Inflammatory macrophage (primary cell): ENCODE measurements around the gene NRG3.

Experiments used
- DNase-seq, 2 donors: peaks; one replicate each; pipeline ENCODE4 v3.0.0-alpha.2; 2020 to 2022

Gene NRG3

GRCh38 chr10:81884856-81885255 lies 9.9 kb downstream of the NRG3 start:
- DNase-seq = no peak

- no peak for DNase-seq
Measured at GRCh38 chr10:81885491-81885890, 10.5 kb downstream of the NRG3 start.

GRCh38 chr10:81886939-81887338 lies 11.9 kb downstream of the NRG3 start:
- no peak for DNase-seq

DNA sequence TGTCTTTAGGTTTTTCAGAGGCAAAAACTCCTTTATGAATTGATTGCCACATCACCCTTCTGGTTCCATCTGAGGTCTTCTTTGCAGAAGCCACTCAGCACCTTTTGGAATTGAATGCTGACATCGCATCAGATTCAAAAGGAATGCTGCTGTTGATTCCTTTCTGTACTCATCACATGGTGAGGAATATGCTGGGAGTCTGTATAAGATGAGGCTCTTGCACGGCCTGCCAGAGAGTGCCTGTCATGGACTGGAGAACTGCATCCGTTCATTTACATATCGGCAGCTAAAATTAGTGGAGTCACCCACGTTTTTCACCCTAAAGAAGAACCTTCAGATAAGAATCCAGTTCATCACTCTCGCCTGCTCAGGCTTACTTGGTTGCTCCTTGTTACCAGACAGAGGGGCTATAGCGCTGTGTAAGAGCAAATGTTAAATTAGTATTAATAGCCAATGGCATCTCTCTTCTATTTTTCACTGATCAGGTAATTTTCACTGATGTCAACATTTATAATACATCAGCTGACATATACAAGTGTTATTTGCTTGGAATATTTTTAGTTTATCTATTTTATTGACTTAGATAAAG lies 14.3 kb downstream of the NRG3 start:
- no peak for DNase-seq

- no peak for DNase-seq
Measured at GRCh38 chr10:81894616-81895015, 19.6 kb downstream of the NRG3 start.

GRCh38 chr10:81898518-81898917 lies 23.5 kb downstream of the NRG3 start:
- no peak for DNase-seq

GRCh38 chr10:81900989-81901388 lies 26.0 kb downstream of the NRG3 start:
- DNase-seq = no peak

DNA sequence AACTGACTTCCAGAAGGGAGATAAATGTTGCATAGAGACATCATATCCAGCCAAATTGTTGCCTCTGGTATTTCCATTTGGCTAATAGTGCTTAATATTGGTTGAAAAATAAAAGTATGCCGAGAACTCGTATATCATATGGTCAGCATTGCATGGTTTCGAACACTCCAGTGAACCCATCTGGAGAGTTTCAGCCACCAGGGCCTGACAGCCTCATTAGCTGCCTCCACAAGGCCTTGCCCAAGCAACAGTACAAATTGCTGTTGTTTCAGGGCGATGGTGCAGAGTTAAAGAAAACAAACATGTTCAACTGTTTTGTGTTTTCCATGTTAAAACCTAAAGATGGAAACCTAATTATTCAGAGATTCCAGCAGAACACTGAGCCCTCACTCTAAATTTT lies 28.5 kb downstream of the NRG3 start:
- DNase-seq = no peak

GRCh38 chr10:81905161-81905560 lies 30.2 kb downstream of the NRG3 start:
- DNase-seq = no peak

DNA sequence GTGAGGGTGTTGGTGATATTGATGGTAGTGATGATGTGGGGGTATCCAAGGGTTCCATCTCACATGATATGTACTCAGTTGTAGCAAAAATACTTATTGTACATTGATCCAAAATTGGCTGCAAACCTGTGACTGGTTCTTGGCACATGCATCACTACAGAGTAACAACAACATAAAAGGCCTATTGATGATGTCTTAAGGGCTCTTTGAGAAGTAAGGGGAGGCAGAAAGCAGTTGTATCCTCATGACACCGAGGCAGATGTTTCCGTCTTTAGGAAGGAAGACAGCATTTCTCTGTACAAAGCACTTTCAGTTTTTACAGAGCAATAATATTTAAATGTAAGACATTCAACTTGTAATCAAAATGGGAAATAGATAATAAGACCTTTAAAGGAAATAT lies 34.5 kb downstream of the NRG3 start:
- no peak for DNase-seq

- no peak for DNase-seq
Measured at GRCh38 chr10:81911328-81911727, 36.3 kb downstream of the NRG3 start.

- DNase-seq = no peak
Measured at GRCh38 chr10:81914736-81915503, 39.9 kb downstream of the NRG3 start.

GRCh38 chr10:81915504-81915897 lies 40.5 kb downstream of the NRG3 start:
- no peak for DNase-seq

DNA sequence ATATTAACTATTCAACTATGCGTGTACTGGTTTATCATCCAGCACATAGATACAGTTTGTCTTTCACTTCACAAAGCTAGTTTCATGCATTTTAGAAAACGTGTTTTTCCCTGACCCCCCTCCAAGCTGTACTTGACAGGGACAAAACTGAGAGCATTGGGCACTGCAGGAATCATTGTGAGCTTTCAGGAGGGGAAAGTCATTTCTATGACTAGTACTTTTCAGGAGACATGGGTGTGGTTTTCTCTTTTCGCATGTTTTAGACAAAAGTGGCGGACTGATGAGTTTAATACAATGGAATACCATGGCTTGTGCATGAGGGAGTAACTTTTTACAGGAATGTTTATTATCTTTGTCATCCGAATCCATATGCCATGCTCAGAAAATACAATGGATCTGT lies 42.7 kb downstream of the NRG3 start:
- no peak for DNase-seq

DNA sequence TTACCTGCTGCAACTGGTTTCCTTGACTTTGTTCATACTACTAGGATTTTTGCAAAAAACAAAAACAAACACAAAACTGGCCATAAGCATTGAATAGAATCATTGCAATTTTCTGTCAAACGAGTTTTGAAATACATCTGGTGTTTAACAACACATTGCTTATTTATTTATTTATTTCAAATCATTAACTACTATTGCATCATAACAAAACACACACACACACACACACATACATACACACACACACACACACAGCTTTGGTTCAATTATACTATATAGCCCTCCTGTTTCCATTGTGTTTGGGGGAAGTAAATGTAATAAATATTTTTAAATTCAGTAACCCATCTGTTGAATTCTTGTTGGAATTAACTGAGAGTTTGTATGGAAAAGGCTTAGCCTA lies 43.8 kb downstream of the NRG3 start:
- DNase-seq = no peak

DNA sequence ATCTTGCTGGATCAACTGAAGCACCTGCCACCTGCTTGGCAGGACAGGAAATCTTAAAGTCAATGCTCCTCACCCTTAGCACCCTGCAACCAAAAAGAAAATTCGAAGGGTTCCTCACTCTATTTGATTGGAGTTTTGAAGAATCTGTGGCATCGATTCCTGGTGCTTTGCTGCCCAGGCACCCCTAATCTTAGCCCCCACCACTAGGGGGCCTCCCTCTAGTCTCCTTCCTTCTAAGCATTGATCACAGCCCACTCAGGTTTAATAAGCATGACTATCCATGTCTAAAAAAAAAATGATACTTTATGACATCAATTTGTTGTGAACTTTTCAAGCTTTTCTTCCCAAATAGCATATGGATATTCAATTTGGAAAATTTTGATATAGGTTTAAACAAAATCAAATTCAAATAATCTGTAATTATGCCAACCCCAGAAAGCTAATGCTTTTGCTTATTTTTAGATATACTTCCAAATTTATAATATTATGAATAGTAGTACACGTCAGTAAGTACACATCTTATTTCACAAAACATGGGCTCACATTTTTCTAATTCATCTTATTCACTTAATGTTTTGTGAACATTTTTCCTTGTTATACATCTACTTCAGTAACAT lies 45.3 kb downstream of the NRG3 start:
- no peak for DNase-seq

DNA sequence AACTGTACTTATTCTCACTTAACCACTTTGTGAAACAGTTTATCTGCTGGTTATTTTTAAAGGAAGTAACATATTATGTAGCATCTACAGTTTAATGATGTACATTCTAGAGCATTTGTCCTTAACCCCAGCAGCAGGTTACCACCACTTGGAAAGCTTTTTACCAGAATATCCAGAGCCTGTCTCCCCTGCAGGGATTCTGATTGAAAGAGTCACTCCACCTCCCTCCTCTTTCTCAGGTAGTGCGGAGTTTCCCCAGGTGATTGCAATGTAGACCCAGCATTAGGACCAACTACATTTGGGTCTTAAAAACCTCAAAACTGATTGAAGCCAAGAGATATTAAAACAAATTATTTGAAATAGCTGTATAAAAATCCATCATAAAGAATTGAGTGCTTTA lies 53.1 kb downstream of the NRG3 start:
- DNase-seq = no peak

DNA sequence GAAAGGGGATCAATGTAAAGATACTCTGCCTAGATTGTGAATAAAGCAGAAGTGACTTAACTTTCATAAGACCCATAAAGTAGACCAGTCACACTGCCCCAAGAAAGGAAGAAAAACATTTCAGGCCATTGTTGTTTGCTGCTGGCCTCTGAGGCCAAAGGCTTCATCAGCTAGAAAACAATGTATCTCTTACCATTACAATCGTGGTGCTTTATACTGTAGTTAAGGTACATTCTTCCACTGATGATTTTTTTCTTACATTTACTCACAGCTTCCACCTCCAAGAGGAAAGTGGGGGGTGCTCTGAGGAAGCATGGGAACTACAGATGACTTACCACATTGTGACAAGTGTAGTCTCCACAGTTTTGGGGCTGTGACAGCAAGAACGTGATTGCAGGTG lies 68.6 kb downstream of the NRG3 start:
- no peak for DNase-seq

DNA sequence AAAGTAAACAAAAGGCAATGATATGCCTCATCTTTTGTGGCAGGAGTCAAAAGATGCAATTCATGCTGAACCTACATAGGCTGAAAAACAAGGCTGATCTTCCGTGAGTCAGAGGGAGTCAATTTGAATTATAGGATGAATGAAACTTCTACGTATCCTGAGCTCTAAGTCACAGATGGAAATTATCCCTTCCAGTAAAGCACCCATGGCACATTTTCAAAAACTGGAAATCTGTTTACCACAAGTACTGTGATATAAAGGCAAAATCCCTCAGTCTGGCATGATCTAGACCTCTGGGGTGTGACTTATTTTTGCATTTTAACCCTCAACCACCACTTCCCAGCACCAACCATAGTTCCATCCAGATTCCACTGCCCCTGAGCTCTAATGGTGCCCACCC lies 69.6 kb downstream of the NRG3 start:
- DNase-seq = no peak

- no peak for DNase-seq
Measured at GRCh38 chr10:81949283-81949682, 74.3 kb downstream of the NRG3 start.

DNA sequence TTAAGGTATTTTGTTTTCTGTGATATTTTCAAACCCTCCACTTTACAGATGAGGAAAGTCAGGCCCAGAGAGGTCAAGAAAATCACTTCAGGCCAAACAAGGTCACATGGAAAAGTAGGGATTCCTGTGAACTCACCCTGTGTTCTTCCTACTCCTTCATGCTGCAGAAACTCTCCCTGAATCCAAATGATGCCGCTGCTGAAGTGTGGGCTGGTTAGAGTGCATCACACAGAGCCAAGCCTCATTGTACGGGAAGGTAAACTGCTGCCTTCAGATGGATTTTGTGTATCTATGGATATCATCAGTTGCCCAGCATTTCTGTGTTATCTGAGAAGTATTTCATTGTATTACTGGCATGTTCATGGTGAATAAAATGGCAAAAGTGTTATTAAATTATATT lies 75.4 kb downstream of the NRG3 start:
- DNase-seq = no peak

DNA sequence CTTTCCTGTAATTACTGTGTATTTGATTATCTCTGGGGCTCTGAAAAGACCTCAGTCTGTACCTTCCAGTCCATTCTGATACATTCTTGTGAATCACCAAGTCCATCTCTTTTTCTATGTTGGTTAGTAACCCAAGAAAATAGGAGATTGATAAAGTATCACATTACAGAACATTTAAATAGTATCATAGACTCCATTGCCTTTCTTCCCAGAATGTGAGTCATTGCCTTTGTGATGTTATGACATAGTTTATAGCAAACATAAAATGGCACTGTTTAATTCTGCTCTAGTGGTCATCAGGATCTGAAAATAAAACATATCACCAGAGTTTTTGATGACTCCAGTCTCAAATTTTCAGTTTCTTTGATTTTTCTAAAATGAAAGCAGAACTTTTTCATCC lies 78.4 kb downstream of the NRG3 start:
- DNase-seq = no peak

GRCh38 chr10:81957976-81958375 lies 83.0 kb downstream of the NRG3 start:
- no peak for DNase-seq

DNA sequence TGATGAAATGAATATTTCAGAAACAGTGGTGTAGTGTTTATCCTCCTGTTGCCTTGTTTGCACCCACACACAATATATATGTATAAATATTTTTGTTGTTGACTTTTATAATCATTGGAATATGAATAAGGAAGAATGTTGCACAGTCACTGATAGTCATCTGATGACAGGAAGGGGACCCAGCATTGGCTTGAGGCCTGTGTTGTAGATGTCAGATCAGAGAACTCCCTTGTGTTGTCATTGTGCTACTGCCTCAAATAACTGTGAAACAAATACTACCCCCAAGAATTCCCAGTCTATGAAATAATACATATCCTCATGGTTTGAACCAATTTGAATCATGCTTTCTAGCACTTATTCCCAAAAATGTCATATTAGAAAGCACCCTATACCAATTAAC lies 84.0 kb downstream of the NRG3 start:
- DNase-seq = no peak
